SU-DHL-6 (cell line): ENCODE measurements around the gene TMEM30B.

ENCODE experiments used
- CTCF ChIP-seq: fragments of 200-600 bp; sonication (generic); IDR thresholded peaks from one replicate; pipeline ENCODE4 v1.5.1; 2017; ENCODE audit warnings: antibody characterized with exemption, mild to moderate bottlenecking, low read length, moderate library complexity; ENCODE audit not compliant: insufficient read depth, poor library complexity, severe bottlenecking
- EZH2phosphoT487 ChIP-seq: fragments of 200-600 bp; sonication (generic), shearing (Covaris generic); conservative IDR thresholded peaks from 2 replicates; pipeline ENCODE4 v1.6.1; 2018; ENCODE audit warnings: mild to moderate bottlenecking, antibody characterized with exemption, low read length, moderate library complexity, mixed read lengths

- TF ChIP-seq CTCF (no peak), EZH2phosphoT487 (no peak)
Observed at GRCh38 chr14:61328626-61329262, 47.6 kb upstream of the TMEM30B start.
